GM19240 (cell line): ENCODE data around the gene DLL1.
"Not testable (repeated sequence)": the region's sequence is repeated elsewhere in the genome, so short reads cannot be mapped to it uniquely, and the experiment has no call there.

Experiments
- DNase-seq: peaks from one replicate; pipeline ENCODE4 v3.0.0; 2011; ENCODE audit warnings: low spot score; ENCODE audit not compliant: insufficient read length

Gene DLL1

GRCh38 chr6:170269151-170269845 is 21.6 kb downstream of the DLL1 start:
- DNase-seq: no peak

- no peak for DNase-seq
These were observed 22.4 kb downstream of the DLL1 start for GRCh38 chr6:170268216-170269129.

DNA sequence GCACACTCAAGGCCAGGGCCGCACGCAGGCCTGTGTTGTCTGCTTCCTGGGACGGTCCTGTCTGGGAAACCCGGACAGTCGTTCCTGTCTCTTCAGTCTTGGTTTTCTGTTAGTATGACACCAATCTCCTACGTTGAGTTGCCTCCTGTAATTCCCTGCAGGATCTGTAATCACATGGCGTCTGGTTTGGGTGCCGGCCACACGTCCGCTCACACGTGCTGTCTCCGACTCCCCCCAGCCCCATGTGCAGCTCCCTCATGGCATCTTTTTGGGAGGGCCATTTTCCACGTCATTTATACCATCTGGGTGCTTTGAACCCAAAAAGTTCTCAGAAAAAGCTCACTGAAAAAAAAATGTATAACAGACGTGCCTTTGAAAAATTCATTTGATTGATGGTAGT is 23.2 kb downstream of the DLL1 start:
- DNase-seq: no peak

DNA sequence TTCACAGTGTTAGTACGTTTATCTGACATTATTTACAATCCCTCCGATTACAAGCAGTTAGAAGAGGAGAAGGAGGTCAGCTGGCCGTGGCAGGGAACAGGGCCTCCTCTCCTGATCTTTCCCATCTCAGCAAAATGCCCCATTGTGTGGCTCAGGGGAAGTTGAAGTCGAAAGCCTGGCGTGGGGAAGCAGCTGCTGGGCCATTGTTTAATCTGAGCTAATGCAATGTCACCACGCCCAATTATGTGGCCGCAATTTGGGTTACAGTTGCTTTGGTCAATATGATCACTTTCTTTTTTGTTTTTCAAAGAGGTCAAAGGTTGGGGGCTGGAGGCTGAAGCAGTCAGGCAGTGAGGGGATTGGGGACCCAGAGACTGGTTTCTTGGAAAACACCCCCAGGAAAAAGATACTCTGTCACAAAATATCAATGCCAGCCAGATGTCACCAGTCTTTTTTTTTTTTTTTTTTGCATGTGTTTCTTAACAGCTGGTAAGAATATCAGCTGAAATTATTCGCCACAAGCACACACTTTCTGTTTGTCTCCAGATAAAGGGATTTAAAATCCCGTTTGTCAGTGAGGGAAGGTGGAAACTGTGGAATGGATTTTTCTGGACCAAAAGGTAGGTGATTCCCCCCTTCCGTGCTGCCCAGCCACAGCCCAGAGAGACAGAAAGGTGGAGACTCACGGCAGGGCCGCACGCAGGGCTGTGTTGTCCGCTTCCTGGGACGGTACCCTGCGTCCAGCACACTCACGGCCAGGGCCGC is 24.6 kb downstream of the DLL1 start:
- no peak for DNase-seq

DNA sequence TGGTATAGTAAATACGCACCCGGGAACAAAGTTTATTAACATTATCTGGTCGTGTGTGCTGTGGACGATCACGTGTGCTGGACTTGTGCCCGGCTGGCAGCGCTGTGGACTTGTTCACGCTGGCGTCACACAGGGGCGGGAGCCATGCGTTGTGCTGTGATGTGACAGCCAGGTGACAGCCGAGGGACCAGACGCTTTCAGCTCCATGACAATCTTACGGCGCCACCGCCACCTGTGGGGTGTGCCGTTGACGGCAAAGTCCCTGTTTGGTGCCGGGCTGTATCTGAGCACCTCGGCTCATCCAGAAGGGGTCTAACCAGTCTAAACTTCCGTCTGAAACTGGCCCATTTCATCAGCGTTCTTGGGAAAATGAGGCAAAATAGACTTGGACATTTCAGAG is 25.2 kb downstream of the DLL1 start:
- no peak for DNase-seq

DNA sequence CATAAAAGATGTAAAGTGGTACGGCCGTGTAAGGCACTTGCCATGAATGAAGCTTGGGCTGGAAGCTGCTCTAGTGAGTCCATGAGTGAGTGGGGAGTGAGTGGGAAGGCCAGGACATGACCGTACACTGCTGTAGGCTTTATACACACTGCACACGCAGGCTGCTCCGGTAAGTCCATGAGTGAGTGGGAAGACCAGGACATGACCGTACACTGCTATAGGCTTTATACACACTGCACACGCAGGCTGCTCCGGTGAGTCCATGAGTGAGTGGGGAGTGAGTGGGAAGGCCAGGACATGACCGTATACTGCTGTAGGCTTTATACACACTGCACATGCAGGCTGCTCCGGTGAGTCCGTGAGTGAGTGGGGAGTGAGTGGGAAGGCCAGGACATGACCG is 26.2 kb downstream of the DLL1 start:
- not testable (repeated sequence) for DNase-seq

DNA sequence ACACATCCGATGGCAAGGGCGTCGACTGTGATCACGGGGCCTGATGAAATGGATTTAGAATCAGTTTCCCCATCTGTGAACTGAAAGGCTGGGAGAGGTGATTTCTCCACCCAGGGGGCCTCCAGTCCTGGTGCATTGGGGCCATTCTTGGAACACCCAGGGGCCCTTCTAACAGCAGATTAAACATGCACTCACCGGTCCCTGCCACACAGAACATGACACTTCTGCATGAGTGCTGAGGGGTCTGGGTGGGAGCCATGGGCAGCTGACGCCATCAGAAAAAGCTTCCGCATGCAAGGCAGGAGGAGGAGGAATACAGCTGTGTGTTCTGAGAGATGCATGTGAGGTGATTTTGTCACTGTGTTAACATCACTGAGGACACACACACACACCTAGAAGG is 26.8 kb downstream of the DLL1 start:
- no peak for DNase-seq

DNA sequence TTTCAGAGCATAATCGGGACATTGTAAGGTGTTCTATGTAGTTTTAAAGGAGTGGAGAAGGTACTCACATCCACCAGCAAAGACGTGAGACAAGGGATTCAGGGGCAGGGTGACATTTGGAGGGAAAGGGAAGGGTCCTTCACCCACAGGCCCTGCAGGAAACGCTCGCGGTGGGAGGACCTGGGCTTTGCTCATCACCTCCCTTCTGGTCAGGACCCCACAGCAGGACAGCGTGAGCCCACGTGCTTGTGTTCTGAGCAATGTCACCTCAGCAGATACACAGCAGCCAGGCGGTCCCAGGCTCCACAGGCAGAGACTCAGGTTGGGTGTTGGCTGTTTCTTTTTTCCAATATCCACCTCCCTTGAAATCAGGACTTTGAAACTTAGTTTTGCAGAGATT is 27.5 kb downstream of the DLL1 start:
- DNase-seq: no peak

DNA sequence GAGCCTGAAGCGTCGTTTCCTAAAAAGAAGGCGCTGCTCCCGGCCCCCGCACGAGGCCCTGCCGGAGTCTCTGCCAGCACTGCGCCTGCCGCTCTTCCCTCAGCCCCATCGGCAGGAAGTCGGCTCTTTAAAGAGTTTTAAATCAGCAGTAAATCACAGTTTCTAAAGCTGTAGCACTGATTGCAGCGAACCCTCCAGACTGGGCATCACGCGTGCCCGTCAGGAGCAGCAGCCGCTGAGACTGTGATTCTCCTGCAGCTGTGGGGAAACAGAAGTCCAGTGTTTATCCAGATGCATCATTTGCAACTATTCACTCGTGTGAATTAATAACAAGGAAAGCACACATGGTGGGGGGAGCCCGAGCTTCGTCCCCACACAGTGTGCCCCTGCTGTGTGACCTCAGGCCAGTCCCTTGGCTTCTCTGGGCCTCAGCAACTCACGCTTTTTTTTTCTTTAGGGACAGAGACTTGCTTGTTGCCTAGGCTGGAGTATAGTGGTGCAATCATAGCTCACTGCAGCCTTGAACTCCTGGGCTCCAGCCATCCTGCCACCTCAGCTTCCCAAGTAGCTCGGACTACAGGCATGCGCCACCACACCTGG is 28.3 kb downstream of the DLL1 start:
- no peak for DNase-seq

- DNase-seq: no peak
These were observed 29.0 kb downstream of the DLL1 start for GRCh38 chr6:170261643-170262488.

DNA sequence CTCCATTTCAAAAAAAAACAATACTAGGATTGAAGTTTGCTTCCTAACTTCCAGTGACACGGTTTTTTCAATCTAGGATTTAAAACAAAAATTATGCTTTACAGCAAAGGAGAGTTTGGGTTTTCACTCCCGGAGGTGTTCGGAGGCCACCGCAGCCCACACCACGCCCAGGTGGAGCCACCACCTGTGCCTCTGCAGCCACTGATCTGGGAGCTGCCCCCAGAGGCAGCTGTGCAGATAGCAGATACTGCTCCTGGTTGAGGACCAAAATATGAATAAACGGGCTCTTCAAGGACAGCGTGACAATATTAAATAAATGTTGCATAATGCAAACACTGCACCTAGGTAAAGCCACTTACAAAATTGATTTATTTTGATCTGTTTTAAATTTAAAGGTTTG is 30.2 kb downstream of the DLL1 start:
- no peak for DNase-seq

DNA sequence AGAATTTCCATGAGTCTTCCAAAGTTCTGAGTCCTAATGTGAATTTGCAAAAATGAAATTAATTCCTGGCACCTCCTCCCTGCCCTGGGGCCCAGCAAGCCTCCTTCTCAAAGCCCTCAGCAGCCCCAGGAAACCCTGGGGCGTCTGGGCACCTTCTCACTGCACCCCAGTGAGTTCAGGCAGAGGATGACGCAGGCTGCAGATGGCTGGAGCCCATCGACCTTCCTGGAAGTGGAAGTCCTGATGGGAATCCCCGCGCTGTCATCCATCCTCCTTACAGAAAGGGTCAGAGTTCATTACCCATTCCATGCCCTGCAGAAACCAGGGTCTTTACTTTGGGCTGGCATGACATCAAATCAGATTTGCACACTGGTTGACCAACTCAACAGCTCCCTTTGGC is 31.6 kb downstream of the DLL1 start:
- DNase-seq: no peak

DNA sequence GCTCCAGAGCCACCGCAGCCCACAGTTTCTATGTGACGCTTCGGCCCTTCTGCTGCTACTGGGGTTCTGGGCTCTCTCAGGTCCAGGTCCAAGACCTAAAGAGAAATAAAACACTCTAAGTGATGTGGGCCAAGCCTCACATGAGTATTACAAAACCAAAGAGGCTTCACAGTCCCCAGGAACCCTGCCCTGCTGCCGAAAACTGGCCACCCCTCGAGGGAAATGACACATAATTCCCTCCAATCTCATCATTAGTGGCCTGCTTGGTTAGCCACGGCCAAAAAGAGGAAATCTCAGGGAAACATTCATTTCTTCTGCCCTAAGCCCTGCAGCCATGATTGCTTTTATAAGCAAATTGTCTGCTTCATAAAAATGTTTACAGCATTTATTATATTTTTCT is 32.5 kb downstream of the DLL1 start:
- no peak for DNase-seq

GRCh38 chr6:170257376-170257775 is 33.5 kb downstream of the DLL1 start:
- DNase-seq: no peak

DNA sequence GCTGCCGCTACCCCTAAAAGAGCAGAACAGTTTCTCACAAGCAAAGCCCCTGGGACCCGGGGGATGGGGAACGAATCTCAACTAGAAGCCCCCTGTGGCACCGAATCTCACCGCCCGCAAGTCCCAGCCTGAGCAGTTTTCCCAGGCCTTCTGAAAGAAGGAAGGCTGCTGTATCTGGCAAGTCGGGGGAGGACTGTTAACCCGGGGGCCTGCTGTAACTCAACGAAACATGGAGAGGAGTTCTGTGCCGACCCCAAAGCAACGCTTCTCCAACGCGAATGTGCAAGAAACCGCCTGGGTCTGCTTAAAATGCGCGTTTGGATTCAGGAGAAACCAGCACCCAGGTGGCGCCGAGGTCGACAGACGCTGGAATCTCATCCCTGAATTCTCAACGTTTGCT is 34.2 kb downstream of the DLL1 start:
- no peak for DNase-seq

- DNase-seq: no peak
These were observed 35.3 kb downstream of the DLL1 start for GRCh38 chr6:170255426-170256125.

DNA sequence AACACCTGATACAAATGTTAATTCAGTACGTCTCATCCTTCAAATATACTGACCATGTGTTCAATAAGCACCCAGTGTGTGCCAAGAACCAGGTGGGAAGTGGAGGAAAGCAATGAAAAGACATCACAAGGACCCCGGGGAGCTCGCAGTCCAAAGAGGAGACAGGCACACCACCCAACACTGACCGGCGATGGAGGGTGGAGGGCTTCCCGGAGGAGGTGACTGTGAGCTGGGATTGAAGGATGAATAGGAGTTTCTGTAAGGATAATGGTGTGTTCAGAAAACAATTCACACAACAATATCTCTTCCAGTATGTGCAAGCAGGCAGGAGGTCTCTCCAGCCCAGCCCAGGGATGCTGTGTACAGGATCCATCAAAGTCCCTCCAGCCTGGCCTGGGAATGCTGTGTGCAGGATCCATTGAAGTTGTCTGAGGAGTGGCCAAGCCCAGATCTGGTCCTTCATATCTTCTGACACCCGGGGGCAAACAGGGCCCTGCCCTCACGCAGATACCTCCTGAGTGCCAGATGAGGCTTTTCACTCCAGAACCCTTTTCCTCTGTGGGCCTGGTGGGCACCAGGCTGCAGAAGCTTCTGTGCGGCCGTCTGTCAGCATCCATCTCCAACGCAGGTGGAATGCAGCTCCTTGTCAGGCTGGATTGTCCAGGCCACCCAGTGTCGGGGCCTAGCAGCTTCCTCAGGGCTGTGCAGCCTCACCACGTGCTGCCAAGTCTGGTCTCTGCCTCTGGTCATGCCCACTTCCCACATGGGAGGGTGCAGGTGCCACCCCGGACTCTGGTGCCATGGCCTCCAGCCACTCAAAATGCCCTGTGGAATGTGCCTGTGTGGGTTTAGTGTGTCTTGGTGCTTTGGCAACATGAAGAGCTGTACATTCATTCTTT is 36.3 kb downstream of the DLL1 start:
- DNase-seq: no peak

DNA sequence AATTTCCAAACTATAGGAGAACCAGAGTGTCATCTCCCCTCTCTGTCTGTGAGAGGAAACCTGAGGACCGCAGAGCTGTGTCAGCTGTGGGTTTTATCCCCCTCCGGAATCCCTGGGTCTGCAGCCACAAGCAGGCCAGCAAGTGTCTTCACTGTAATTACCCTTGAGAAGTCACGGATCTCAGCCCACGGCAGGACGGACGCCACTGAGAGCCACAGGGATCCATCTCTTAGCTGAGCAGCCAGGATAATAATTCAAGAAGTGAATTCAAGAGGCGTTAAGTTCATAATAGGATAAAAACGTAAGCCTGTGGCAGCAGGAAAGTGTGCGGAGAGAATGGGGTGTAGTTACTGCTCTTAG is 37.0 kb downstream of the DLL1 start:
- no peak for DNase-seq

GRCh38 chr6:170253226-170253909 is 37.5 kb downstream of the DLL1 start:
- no peak for DNase-seq
